ENCODE results near the gene FSTL3.

Gene FSTL3

GRCh38 chr19:645912-646778, 30.0 kb upstream of the FSTL3 start:
- DNase-seq = no peak

GRCh38 chr19:646779-647565, 29.2 kb upstream of the FSTL3 start:
- no peak for DNase-seq

- no peak for DNase-seq
Observed at GRCh38 chr19:647566-648284, 28.5 kb upstream of the FSTL3 start.

GRCh38 chr19:648305-648704, 27.9 kb upstream of the FSTL3 start:
- DNase-seq = no peak

- no peak for DNase-seq
Observed at GRCh38 chr19:648904-649801, 27.0 kb upstream of the FSTL3 start.

- DNase-seq = no peak
Observed at GRCh38 chr19:650121-650520, 26.1 kb upstream of the FSTL3 start.

GRCh38 chr19:651114-651818, 24.9 kb upstream of the FSTL3 start:
- DNase-seq = no peak

- DNase-seq = no peak
Observed at GRCh38 chr19:651991-652390, 24.2 kb upstream of the FSTL3 start.

- no peak for DNase-seq
Observed at GRCh38 chr19:652467-653389, 23.5 kb upstream of the FSTL3 start.

- no peak for DNase-seq
Observed at GRCh38 chr19:653425-653824, 22.8 kb upstream of the FSTL3 start.

GRCh38 chr19:655691-656090, 20.5 kb upstream of the FSTL3 start:
- DNase-seq = no peak

- DNase-seq = no peak
Observed at GRCh38 chr19:656751-657559, 19.2 kb upstream of the FSTL3 start.

- DNase-seq = no peak
Observed at GRCh38 chr19:657611-658010, 18.6 kb upstream of the FSTL3 start.

GRCh38 chr19:658059-658839, 17.9 kb upstream of the FSTL3 start:
- no peak for DNase-seq

GRCh38 chr19:658916-659839, 17.0 kb upstream of the FSTL3 start:
- no peak for DNase-seq

- no peak for DNase-seq
Observed at GRCh38 chr19:660793-661426, 15.3 kb upstream of the FSTL3 start.
